Sigmoid colon (tissue), 7 donors: ENCODE results near the gene CAPZA2. TPM values are rescaled to one million over a fixed set of nuclear protein-coding genes. Genes with fewer than 3 reads are reported as not detected.
"Not testable (repeated sequence)": the region's sequence is repeated elsewhere in the genome, so short reads cannot be mapped to it uniquely, and the experiment has no call there.

Source experiments
- DNase-seq: peaks from one replicate; pipeline ENCODE4 v3.0.0-alpha.2; 2019
- H3K27ac ChIP-seq, 4 donors: fragments of 200-600 bp; sonication (generic); one replicate each; pipeline ENCODE4 v1.5.1; 2016 to 2019; ENCODE audit warnings: mild to moderate bottlenecking in 1 of 4
- H3K27me3 ChIP-seq, 3 donors: fragments of 200-600 bp; sonication (generic); one replicate each; pipeline ENCODE4 v1.5.1; 2019; ENCODE audit warnings: mild to moderate bottlenecking in 1 of 3
- H3K36me3 ChIP-seq, 4 donors: fragments of 200-600 bp; sonication (generic); one replicate each; pipeline ENCODE4 v1.5.1; 2016 to 2019
- H3K4me1 ChIP-seq, 4 donors: fragments of 200-600 bp; sonication (generic); one replicate each; pipeline ENCODE4 v1.5.1; 2017 to 2019
- H3K4me3 ChIP-seq, 4 donors: fragments of 200-600 bp; sonication (generic); one replicate each; pipeline ENCODE4 v1.5.1; 2017 to 2019; ENCODE audit warnings: mild to moderate bottlenecking in 2 of 4, moderate library complexity in 1 of 4
- H3K9me3 ChIP-seq, 4 donors: fragments of 200-600 bp in 3 of 4; sonication (generic) in 3 of 4; one replicate each; pipeline versions ENCODE4 v1.5.1 to v1.6.1; 2013 to 2019
- CTCF ChIP-seq, 4 experiments: fragments of 450-650 bp in 3 of 4; fragments of 200-600 bp in 1 of 4; IDR thresholded peaks; one replicate each; pipeline ENCODE4 v1.5.1; 2016 to 2019; ENCODE audit warnings: antibody characterized with exemption in 4 of 4, mild to moderate bottlenecking in 3 of 4, moderate library complexity in 2 of 4
- EP300 ChIP-seq, 4 donors: sonication (generic); formaldehyde crosslinking; IDR thresholded peaks; one replicate each; pipeline ENCODE4 v1.6.1; 2017; ENCODE audit warnings: antibody characterized with exemption in 4 of 4
- POLR2A ChIP-seq, 2 donors: fragments of 450-650 bp; IDR thresholded peaks; one replicate each; pipeline ENCODE4 v1.6.1; 2016; ENCODE audit warnings: antibody characterized with exemption in 2 of 2, mild to moderate bottlenecking in 2 of 2, moderate library complexity in 2 of 2
- POLR2AphosphoS5 ChIP-seq, 4 donors: sonication (generic); formaldehyde crosslinking; IDR thresholded peaks; one replicate each; pipeline ENCODE4 v1.6.1; 2017; ENCODE audit warnings: antibody characterized with exemption in 4 of 4
- WGBS, 2 donors: extraction: QIAGEN DNeasy Blood & Tissue Kit; methylation state at CpG; one replicate each; pipeline ENCODE4 v1.1.7; 2013; 5-methylcytosine and 5-hydroxymethylcytosine counted together
- intact Hi-C: fragments of 100-400 bp; cut with DNase I; formaldehyde crosslinking; loops from one replicate; pipeline ENCODE4 v1.15.1; 2023
- polyA plus RNA-seq, 3 donors: library from polyadenylated mRNA; stranded (reverse); fragments of 200-250 nt; gene quantifications; one replicate each; pipeline ENCODE4 v1.2.3, GENCODE V29; 2013
- total RNA-seq, 4 donors: library from RNA; depleted of rRNA; stranded (reverse); fragments of >200 nt; gene quantifications; one replicate each; pipeline ENCODE4 v1.1.0, GENCODE V29; 2016
- donor health status: healthy with polysubstance abuse.
- donor health status: Bipolar disorder and iron deficiency.
- donor health status: healthy.

CAPZA2 gene
- total RNA-seq (100 to 1,000 TPM; 189 to 242 (median 234) TPM), polyA plus RNA-seq (100 to 1,000 TPM in 2 of 3 donors, 10 to 100 TPM in 1; 75.3 to 159 (median 134) TPM)

DNA sequence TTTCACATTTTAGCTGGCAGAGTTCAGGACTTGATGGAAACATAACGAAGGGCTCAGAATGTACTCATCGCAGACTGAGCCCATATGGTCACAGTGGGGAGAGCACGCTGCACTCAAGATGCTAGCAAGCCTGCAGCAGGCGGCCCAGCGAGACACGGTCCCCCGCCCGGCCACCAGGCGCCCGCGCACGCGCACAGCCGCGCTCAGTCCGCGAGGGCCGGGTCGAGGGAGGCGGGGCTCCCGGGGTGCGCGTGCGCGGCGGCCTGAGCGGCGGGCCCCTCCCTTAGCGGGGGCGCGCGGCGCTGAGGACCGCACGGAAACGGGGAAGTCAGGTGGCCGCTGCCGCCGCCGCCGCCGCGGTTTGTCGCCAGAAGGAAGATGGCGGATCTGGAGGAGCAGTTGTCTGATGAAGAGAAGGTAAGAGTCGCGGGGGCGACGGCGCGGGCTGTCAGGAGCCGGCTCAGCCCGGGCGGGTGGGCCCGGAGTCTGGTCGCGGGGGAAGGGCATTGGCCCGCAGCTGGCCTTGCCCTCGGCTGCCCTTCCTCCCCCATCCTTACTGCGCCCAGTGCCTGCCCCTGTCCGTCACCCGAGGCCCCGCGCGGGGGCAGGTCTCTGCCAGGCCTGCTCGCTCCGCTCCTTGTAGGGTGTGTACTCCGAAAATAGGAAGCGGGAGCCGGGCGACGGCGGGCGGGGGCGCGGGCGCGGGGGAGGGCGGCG, at the start of gene CAPZA2:
CAPZA2 (plus strand) TSS at position 354 of the 717 bp plus-strand sequence; CDS start at position 379, 25 bp downstream.
- intact Hi-C loops: loop anchor here (10.0 kb wide), 1 partner anchor 628 kb away; no protein-coding TSS in a partner anchor
- Histone ChIP-seq H3K9me3 (no peaks in the 10 kb centered on the region), H3K27ac (peak within 1 kb of the TSS; percentile 95 to 99 (median 97)), H3K4me3 (peak within 1 kb of the TSS; percentile 80 to 97 (median 88)), H3K27me3 (no peaks in the 10 kb centered on the region), H3K4me1 (peaks cover 0 to 42% (median 30%) of the 10 kb centered on the region in 4 donors), H3K36me3 (no peaks in the 10 kb centered on the region)
- 0 to 1% methylated on average over 80 of the region's 80 CpGs for WGBS, 2 donors
- peak; percentile 18 to 58 (median 46) for TF ChIP-seq CTCF (IDR thresholded peaks at IDR 0.05)
- peak; percentile 82 to 93 (median 86) for TF ChIP-seq POLR2AphosphoS5 (IDR thresholded peaks at IDR 0.05)
- peak; percentile 42 to 67 for TF ChIP-seq POLR2A (IDR thresholded peaks at IDR 0.05)
- peak in 2 of 4 donors; percentile 19 to 71 for TF ChIP-seq EP300 (IDR thresholded peaks at IDR 0.05)
- peak; percentile 96 for DNase-seq

DNA sequence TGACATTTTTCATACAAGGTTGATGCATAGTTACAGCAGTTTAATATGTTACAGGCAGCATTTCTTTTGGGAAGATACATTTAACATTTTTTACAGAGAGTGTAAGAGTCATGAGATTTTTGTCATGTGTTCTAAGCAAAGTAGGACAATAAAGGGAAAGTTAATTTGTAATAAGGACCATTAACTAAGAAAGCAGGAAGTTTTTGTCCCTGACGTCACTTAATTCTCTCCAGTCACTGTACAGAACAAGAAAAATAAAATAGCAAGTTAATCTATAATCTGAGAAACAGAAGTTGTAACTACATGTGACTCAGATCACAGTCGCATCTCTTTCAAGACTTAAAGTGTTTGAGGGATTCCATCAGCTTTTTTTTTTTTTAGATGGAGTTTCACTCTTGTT, 49.5 kb upstream of the CAPZA2 start:
- intact Hi-C loops: no loop called here
- no peaks in the 10 kb centered on the region for H3K9me3 ChIP-seq
- no peak for TF ChIP-seq POLR2A (IDR thresholded peaks at IDR 0.05)
- TF ChIP-seq EP300 (IDR thresholded peaks at IDR 0.05): no peak
- no peak for TF ChIP-seq CTCF (IDR thresholded peaks at IDR 0.05)
- TF ChIP-seq POLR2AphosphoS5 (IDR thresholded peaks at IDR 0.05): no peak

GRCh38 chr7:116813371-116813770, 49.0 kb upstream of the CAPZA2 start:
- H3K27me3 ChIP-seq, H3K36me3 ChIP-seq, H3K4me3 ChIP-seq, H3K9me3 ChIP-seq, H3K4me1 ChIP-seq, DNase-seq, H3K27ac ChIP-seq, intact Hi-C loops: not testable (repeated sequence)
- 83 to 88% methylated on average over 3 of the region's 3 CpGs for WGBS, 2 donors

More for the DNA sequence above, 49.5 kb upstream of the CAPZA2 start:
- Histone ChIP-seq H3K4me3 (no peak overlapping the region), H3K27me3 (no peaks in the 10 kb centered on the region), H3K27ac (no peak overlapping the region), H3K36me3 (no peaks in the 10 kb centered on the region), H3K4me1 (peaks cover 0 to 4% (median 2%) of the 10 kb centered on the region in 4 donors)
- DNase-seq: no peak
- 15 to 62% methylated on average over 2 of the region's 2 CpGs for whole genome bisulfite sequencing, 2 donors

GRCh38 chr7:116815041-116815440, 47.3 kb upstream of the CAPZA2 start:
- TF ChIP-seq EP300 (IDR thresholded peaks at IDR 0.05) (no peak), CTCF (IDR thresholded peaks at IDR 0.05) (no peak), POLR2A (IDR thresholded peaks at IDR 0.05) (no peak), POLR2AphosphoS5 (IDR thresholded peaks at IDR 0.05) (no peak)
- intact Hi-C loops: no loop called here
- Histone ChIP-seq H3K27me3 (no peaks in the 10 kb centered on the region), H3K27ac (no peak overlapping the region), H3K4me3 (no peak overlapping the region), H3K4me1 (no peaks in the 10 kb centered on the region), H3K9me3 (no peaks in the 10 kb centered on the region), H3K36me3 (no peaks in the 10 kb centered on the region)
- WGBS, 2 donors: 85 to 88% methylated on average over 3 of the region's 3 CpGs
- no peak for DNase-seq

DNA sequence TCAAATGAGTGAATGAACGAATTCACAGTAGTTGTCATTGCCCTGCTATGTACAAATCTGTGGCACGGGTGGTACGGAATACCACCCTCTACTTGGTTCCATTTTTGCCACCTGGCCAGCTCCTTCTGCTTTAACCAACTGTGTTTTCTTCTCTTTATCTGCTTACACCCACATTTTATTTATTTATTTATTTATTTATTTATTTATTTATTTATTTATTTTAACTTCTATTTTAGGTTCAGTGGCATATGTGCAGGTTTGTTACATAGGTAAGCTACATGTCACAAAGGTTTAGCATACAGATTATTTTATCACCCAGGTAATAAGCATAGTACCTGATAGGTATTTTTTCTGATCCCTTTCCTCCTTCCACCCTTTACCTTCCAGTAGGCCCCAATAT, 42.2 kb upstream of the CAPZA2 start:
- no peaks in the 10 kb centered on the region for H3K27me3 ChIP-seq
- TF ChIP-seq POLR2AphosphoS5 (IDR thresholded peaks at IDR 0.05): no peak
- TF ChIP-seq EP300 (IDR thresholded peaks at IDR 0.05): no peak
- no peak for TF ChIP-seq POLR2A (IDR thresholded peaks at IDR 0.05)
- 96 to 97% methylated on average over 3 of the region's 3 CpGs for WGBS, 2 donors
- H3K4me1 ChIP-seq: no peaks in the 10 kb centered on the region
- no peak overlapping the region for H3K27ac ChIP-seq
- intact Hi-C loops: no loop called here
- H3K9me3 ChIP-seq: no peaks in the 10 kb centered on the region
- no peak for DNase-seq
- no peak overlapping the region for H3K4me3 ChIP-seq
- no peaks in the 10 kb centered on the region for H3K36me3 ChIP-seq

- intact Hi-C loops, H3K36me3 ChIP-seq: not testable (repeated sequence)
Measured at GRCh38 chr7:116821647-116822046, 40.7 kb upstream of the CAPZA2 start.

More at GRCh38 chr7:116821647-116822046, 40.7 kb upstream of the CAPZA2 start:
- DNase-seq, H3K27ac ChIP-seq, H3K4me1 ChIP-seq, H3K9me3 ChIP-seq, H3K27me3 ChIP-seq, H3K4me3 ChIP-seq: not testable (repeated sequence)
- WGBS, 2 donors: 96 to 97% methylated on average over 4 of the region's 4 CpGs
